NB4 (cell line): ENCODE data around the gene TSHZ2.

Experiments
- DNase-seq: peaks from one replicate; pipeline ENCODE4 v3.0.0; 2010; ENCODE audit warnings: low read depth
- H3K4me3 ChIP-seq: one replicate; pipeline ENCODE4 v1.5.1; 2011; ENCODE audit warnings: mild to moderate bottlenecking, low read depth, low read length, moderate library complexity
- MAX ChIP-seq: IDR thresholded peaks from 2 replicates; pipeline ENCODE4 v1.6.1; 2011; ENCODE audit warnings: low read depth, low read length
- MYC ChIP-seq: IDR thresholded peaks from 2 replicates; pipeline ENCODE4 v1.6.1; 2011; ENCODE audit warnings: low read depth, low read length
- POLR2A ChIP-seq: IDR thresholded peaks from 2 replicates; pipeline ENCODE4 v1.6.1; 2011; ENCODE audit warnings: mild to moderate bottlenecking; ENCODE audit not compliant: insufficient read length; ENCODE audit errors: extremely low read depth
- TF ChIP-seq, protein P1 (sequence below): IDR thresholded peaks from one replicate; pipeline ENCODE4 v1.5.1; 2012; ENCODE audit warnings: low read depth, low read length

Gene TSHZ2

DNA sequence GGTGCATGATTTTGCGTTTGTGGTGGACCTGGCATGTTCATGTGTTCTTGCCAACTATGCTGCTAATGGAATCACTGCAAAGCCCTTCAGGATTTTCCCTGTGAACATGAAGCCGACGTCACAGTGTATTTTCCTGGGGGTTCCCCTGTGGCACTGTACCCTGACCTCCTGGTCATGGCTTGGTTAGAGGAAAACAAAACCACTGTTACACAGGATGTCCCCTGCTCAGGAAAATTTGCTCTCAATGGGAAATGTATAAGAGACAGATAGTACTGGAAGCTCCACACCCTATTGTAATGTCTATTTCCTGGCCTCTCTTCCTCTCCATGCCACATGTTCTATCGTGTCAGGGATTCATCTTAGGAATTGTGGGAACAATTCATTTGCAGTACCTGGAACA, 19.7 kb downstream of the TSHZ2 start:
- DNase-seq: no peak
- H3K4me3 ChIP-seq: no peak overlapping the region
- TF ChIP-seq MYC (no peak), MAX (no peak), POLR2A (no peak)
- TF ChIP-seq, protein P1, sequence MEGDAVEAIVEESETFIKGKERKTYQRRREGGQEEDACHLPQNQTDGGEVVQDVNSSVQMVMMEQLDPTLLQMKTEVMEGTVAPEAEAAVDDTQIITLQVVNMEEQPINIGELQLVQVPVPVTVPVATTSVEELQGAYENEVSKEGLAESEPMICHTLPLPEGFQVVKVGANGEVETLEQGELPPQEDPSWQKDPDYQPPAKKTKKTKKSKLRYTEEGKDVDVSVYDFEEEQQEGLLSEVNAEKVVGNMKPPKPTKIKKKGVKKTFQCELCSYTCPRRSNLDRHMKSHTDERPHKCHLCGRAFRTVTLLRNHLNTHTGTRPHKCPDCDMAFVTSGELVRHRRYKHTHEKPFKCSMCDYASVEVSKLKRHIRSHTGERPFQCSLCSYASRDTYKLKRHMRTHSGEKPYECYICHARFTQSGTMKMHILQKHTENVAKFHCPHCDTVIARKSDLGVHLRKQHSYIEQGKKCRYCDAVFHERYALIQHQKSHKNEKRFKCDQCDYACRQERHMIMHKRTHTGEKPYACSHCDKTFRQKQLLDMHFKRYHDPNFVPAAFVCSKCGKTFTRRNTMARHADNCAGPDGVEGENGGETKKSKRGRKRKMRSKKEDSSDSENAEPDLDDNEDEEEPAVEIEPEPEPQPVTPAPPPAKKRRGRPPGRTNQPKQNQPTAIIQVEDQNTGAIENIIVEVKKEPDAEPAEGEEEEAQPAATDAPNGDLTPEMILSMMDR: no peak

DNA sequence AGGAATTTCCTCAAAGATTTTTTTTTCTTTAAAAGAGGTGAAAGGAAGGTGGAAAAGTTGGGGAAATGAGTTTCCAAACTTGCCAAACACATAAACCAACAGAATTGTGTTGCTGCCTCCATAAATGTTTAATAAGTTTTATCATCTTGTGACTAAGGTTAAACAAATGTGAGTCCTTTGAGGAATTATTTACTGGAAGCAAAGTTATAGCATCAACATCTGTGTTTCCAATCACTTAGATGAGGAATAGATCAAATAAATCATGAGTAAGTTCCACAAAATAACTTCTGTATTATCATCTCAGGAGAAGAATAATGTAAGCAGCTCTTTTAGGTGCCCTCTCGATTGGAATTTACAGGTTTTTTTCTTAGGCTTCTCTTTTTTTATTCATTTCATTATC, 20.5 kb downstream of the TSHZ2 start:
- no peak for DNase-seq
- TF ChIP-seq MAX: no peak
- no peak for TF ChIP-seq MYC
- no peak for TF ChIP-seq POLR2A
- TF ChIP-seq, protein P1: no peak
- H3K4me3 ChIP-seq: no peak overlapping the region

- no peak for DNase-seq
- TF ChIP-seq MYC (no peak), POLR2A (no peak), MAX (no peak)
- TF ChIP-seq, protein P1: no peak
- H3K4me3 ChIP-seq: no peak overlapping the region
Measured at GRCh38 chr20:52993076-52993475, 20.9 kb downstream of the TSHZ2 start.

GRCh38 chr20:52994184-52994970, 22.2 kb downstream of the TSHZ2 start:
- TF ChIP-seq MYC (no peak), MAX (no peak), POLR2A (no peak)
- TF ChIP-seq, protein P1: no peak
- H3K4me3 ChIP-seq: no peak overlapping the region
- no peak for DNase-seq

DNA sequence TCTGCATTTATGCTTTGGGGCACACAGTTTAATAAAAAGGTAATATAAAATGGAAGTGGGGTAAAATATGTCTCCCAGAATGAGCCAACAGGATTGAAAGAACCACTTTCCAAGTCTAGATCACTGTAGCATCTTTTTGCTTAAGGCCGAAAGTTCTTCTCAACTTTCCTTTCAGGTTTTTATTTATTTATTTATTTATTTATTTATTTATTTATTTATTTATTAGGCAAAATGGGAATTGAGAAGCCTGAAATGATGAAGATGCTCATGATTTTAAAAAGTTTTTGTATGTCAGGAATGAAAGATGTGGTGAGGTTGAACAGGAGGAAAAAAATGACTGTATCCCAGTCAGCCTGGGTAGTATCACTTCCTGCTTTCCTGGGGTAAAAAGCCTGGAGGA, 24.0 kb downstream of the TSHZ2 start:
- TF ChIP-seq, protein P1: no peak
- DNase-seq: no peak
- no peak overlapping the region for H3K4me3 ChIP-seq

GRCh38 chr20:52996658-52997057, 24.5 kb downstream of the TSHZ2 start:
- TF ChIP-seq, protein P1: no peak
- TF ChIP-seq MAX (no peak), POLR2A (no peak), MYC (no peak)
- DNase-seq: no peak
- no peak overlapping the region for H3K4me3 ChIP-seq
